LNCAP (cell line): ENCODE results near the gene SLC66A2.

Experiments
- CTCF ChIP-seq: fragments of 450-650 bp; IDR thresholded peaks from 2 replicates; pipeline ENCODE4 v1.5.1; 2017; ENCODE audit warnings: mild to moderate bottlenecking

Gene SLC66A2

GRCh38 chr18:79940814-79941472 lies 10.5 kb downstream of the SLC66A2 start:
- TF ChIP-seq CTCF = no peak

- no peak for TF ChIP-seq CTCF
Observed at GRCh38 chr18:79940126-79940813, 11.2 kb downstream of the SLC66A2 start.

- TF ChIP-seq CTCF = no peak
Observed at GRCh38 chr18:79939096-79939495, 12.4 kb downstream of the SLC66A2 start.

- TF ChIP-seq CTCF = no peak
Observed at GRCh38 chr18:79938196-79938595, 13.3 kb downstream of the SLC66A2 start.

GRCh38 chr18:79937103-79937860 lies 14.2 kb downstream of the SLC66A2 start:
- no peak for TF ChIP-seq CTCF

GRCh38 chr18:79936641-79937040 lies 14.8 kb downstream of the SLC66A2 start:
- TF ChIP-seq CTCF = no peak

- TF ChIP-seq CTCF = no peak
Observed at GRCh38 chr18:79935925-79936324, 15.5 kb downstream of the SLC66A2 start.
